GM19395 (cell line): Measurements from ENCODE around the gene SLC49A3.
"Not testable (repeated sequence)": the region's sequence is repeated elsewhere in the genome, so short reads cannot be mapped to it uniquely, and the experiment has no call there.

Experiments used
- ATAC-seq: cut with Tn5 transposase; IDR thresholded peaks from one replicate; pipeline ENCODE4 v1.9.1; 2021; ENCODE audit warnings: mild to moderate bottlenecking, moderate library complexity; ENCODE audit not compliant: unreplicated experiment

Gene SLC49A3

DNA sequence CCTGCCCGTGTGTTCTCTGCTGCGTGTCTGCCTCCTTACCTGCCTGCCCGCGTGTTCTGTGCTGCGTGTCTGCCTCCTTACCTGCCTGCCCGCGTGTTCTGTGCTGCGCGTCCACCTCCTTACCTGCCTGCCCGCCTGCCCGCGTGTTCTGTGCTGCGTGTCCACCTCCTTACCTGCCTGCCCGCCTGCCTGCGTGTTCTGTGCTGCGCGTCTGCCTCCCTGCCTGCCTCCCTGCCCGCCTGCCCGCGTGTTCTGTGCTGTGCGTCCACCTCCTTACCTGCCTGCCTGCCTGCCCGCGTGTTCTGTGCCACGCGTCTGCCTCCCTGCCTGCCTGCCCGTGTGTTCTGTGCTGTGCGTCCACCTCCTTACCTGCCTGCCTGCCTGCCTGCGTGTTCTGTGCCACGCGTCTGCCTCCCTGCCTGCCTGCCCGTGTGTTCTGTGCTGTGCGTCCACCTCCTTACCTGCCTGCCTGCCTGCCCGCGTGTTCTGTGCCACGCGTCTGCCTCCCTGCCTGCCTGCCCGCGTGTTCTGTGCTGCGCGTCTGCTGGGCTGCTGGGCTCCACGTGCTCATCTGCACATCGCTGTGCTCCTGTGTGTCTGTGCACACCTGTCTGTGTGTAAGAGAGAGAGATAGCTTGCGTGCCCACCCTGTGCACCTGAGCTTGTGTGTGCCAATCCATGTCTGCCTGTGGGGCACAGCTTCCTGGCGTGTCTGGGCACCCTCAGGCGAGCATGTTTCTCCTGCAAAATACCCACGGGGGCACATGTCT, 53.7 kb downstream of the SLC49A3 start:
- not testable (repeated sequence) for ATAC-seq

DNA sequence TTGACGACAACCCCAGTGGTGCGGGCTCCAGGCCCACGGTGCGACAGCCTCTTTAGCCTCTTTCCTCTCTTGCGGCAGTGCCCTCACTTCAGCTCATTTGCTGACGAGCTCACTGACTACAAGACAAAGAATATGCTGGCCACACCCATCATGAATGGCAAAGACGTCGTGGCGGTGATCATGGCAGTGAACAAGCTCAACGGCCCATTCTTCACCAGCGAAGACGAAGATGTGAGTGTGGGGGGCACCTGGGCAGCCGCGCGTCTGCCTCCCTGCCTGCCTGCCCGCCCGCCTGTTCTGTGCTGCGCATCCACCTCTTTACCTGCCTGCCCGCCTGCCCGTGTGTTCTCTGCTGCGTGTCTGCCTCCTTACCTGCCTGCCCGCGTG, 54.4 kb downstream of the SLC49A3 start:
- no peak for ATAC-seq

DNA sequence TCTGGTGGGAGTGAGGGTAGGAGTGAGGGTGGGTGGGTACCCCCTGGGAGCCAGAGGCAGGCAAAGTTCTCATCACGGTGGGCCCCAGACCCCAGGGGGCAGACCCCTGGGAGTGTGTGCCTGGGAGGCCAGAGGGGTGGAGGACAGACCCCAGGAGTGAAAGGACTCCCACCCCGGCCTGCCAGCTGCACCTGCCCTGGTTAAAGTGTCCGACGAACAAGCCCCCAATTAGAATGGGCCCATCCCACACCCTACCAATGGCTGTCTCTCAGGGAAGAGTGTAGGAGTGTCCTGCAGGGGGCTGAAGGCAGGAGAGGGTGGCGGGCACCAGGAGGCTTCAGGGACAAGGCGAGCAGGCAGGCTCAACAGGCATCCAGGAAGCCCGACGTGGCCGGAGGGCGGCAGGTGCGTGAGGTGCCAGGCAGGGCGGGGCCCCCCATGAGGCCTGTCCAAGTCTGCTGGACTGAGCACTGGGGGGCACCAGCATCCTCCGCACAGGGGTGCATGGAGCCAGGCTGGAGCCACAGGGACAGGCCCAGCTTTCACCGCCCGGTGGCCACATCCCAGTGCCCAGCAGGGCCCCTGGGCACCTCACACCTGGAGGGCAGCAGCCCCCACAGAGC, 54.9 kb downstream of the SLC49A3 start:
- ATAC-seq: no peak

DNA sequence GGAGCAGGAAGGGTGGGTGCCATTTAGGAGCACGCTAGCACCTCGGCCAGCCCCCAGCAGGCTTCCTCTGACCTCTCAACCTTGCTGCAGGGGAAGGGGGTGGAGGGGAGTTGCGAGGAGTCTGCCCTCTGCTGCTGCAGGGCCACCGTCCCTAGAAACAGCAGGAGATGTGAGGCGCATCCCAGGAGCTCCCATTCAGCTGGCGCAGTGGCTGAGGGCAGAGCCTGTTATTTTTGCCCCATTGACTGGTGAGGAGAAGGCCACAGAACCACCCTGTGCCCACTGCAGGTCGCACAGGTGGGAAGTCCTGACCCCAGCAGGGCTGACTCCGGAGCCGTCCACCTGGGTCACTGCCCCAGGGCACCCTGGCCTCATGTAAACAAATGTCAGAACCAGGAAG, 55.5 kb downstream of the SLC49A3 start:
- ATAC-seq: no peak

DNA sequence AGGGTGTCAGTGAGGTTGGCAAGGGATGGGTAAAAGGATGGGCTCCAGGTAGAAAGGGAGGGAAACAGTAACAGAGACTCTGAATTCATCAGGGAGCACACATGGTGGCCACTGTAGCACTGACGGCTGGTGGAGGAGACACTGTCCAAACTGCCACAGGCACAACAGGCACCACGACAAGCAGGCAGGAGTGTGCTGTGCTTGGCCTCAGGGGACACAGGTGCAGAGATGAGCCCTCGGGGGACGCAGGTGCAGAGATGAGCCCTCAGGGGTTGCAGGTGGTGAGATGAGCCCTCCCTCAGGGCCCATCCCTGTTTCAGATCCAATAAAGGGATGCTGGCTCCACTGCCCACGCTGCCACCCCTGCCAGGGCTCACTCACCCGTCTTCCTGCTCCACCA, 56.0 kb downstream of the SLC49A3 start:
- ATAC-seq: no peak

DNA sequence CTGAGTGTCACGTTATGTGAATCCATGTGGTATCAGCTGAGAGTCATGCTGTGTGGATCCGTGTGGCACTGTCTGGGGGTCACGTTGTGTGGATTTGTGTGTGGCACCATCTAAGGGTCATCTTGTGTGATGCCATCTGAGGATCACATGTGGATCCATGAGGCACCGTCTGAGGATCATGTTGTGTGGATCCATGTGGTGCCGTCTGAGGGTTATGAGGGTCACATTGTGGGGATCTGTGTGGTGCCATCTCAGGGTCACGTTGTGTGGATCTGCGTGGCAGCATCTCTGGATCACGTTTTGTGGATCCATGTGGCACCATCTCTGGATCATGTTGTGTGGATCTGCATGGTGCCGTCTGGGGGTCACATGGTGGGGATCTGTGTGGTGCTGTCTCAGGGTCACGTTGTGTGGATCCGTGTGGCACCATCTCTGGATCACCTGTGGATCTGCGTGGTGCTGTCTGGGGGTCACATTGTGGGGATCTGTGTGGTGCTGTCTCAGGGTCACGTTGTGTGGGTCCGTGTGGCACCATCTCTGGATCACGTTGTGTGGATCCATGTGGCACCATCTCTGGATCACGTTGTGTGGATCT, 56.7 kb downstream of the SLC49A3 start:
- ATAC-seq: no peak
